Measurements from ENCODE around the gene PTGES3L.
A peak's percentile ranks its signal among the peaks of the same experiment; 100 is the strongest.
"Not testable (repeated sequence)": the region's sequence is repeated elsewhere in the genome, so short reads cannot be mapped to it uniquely, and the experiment has no call there.

Gene PTGES3L

GRCh38 chr17:42950044-42950783 is 29.7 kb downstream of the PTGES3L start:
- Histone ChIP-seq H3K27me3 (ENCODE audit: control insufficient read depth, insufficient read depth, low read length) (no peaks in the 10 kb centered on the region), H3K9ac (ENCODE audit: low read length) (no peak overlapping the region), H3K36me3 (ENCODE audit: control insufficient read depth, insufficient read depth, low read length) (peaks cover 11% of the 10 kb centered on the region), H3K4me1 (ENCODE audit: control insufficient read depth, insufficient read depth, low read length) (no peaks in the 10 kb centered on the region), H3K27ac (ENCODE audit: low read depth, low read length) (no peak overlapping the region), H3K4me3 (ENCODE audit: low read length) (no peak overlapping the region)

DNA sequence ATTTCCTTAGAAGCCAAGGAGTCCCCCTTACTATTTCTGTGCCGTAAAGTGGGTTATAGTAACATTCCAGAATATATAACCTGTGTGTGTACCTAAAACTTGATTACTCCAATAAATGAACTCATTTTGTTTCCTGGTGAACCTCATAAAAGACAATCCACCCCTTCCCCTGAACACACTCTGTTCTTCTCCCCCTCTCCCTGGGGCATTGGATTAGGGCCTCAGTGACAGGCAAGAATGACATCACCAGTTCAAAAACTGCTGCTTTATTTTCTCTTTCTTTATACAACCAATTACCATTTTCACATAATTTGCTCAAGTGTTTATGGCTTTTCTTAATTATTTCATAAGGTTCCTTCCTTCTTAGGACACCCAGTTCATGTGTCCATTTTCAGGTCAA is 33.1 kb downstream of the PTGES3L start:
- H3K36me3 ChIP-seq (ENCODE audit: control insufficient read depth, insufficient read depth, low read length) = peaks cover under 1% of the 10 kb centered on the region
- no peak overlapping the region for H3K4me3 ChIP-seq (ENCODE audit: low read length)
- H3K27ac ChIP-seq (ENCODE audit: low read depth, low read length) = no peak overlapping the region
- no peak overlapping the region for H3K9ac ChIP-seq (ENCODE audit: low read length)
- H3K27me3 ChIP-seq (ENCODE audit: control insufficient read depth, insufficient read depth, low read length) = no peaks in the 10 kb centered on the region
- H3K4me1 ChIP-seq (ENCODE audit: control insufficient read depth, insufficient read depth, low read length) = no peaks in the 10 kb centered on the region

DNA sequence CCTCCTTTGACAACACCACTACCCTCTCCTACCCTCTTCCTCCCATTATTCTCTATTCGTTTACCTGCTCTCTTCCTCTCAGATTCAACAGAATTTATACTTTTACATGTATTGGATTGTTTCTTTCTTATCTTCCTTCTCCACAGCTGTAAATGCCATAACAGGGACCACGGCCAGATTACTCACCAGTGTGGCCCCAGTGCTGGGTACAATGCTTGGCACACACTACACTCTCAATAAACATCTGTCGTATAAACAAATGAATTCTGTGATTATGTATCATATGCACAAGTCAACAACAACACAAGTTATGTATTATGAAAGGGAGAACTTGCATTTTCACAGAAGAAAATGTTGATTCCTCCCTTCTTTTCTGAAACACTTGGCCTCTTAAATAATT is 35.7 kb downstream of the PTGES3L start:
- H3K27ac ChIP-seq (ENCODE audit: low read depth, low read length) = no peak overlapping the region
- H3K4me1 ChIP-seq (ENCODE audit: control insufficient read depth, insufficient read depth, low read length) = no peaks in the 10 kb centered on the region
- no peaks in the 10 kb centered on the region for H3K36me3 ChIP-seq (ENCODE audit: control insufficient read depth, insufficient read depth, low read length)
- no peaks in the 10 kb centered on the region for H3K27me3 ChIP-seq (ENCODE audit: control insufficient read depth, insufficient read depth, low read length)
- H3K9ac ChIP-seq (ENCODE audit: low read length) = no peak overlapping the region
- H3K4me3 ChIP-seq (ENCODE audit: low read length) = no peak overlapping the region

GRCh38 chr17:42937712-42938596 is 41.9 kb downstream of the PTGES3L start:
- H3K27me3 ChIP-seq (ENCODE audit: control insufficient read depth, insufficient read depth, low read length) = no peaks in the 10 kb centered on the region
- no peaks in the 10 kb centered on the region for H3K4me1 ChIP-seq (ENCODE audit: control insufficient read depth, insufficient read depth, low read length)
- no peaks in the 10 kb centered on the region for H3K36me3 ChIP-seq (ENCODE audit: control insufficient read depth, insufficient read depth, low read length)
- no peak overlapping the region for H3K4me3 ChIP-seq (ENCODE audit: low read length)
- H3K9ac ChIP-seq (ENCODE audit: low read length) = no peak overlapping the region
- no peak overlapping the region for H3K27ac ChIP-seq (ENCODE audit: low read depth, low read length)

- peak overlapping the region; percentile 73 for H3K27ac ChIP-seq (ENCODE audit: low read depth, low read length)
- no peak overlapping the region for H3K4me3 ChIP-seq (ENCODE audit: low read length)
- no peak overlapping the region for H3K9ac ChIP-seq (ENCODE audit: low read length)
- no peaks in the 10 kb centered on the region for H3K27me3 ChIP-seq (ENCODE audit: control insufficient read depth, insufficient read depth, low read length)
- no peaks in the 10 kb centered on the region for H3K4me1 ChIP-seq (ENCODE audit: control insufficient read depth, insufficient read depth, low read length)
- no peaks in the 10 kb centered on the region for H3K36me3 ChIP-seq (ENCODE audit: control insufficient read depth, insufficient read depth, low read length)
These were observed 50.4 kb downstream of the PTGES3L start for GRCh38 chr17:42929497-42929844.

DNA sequence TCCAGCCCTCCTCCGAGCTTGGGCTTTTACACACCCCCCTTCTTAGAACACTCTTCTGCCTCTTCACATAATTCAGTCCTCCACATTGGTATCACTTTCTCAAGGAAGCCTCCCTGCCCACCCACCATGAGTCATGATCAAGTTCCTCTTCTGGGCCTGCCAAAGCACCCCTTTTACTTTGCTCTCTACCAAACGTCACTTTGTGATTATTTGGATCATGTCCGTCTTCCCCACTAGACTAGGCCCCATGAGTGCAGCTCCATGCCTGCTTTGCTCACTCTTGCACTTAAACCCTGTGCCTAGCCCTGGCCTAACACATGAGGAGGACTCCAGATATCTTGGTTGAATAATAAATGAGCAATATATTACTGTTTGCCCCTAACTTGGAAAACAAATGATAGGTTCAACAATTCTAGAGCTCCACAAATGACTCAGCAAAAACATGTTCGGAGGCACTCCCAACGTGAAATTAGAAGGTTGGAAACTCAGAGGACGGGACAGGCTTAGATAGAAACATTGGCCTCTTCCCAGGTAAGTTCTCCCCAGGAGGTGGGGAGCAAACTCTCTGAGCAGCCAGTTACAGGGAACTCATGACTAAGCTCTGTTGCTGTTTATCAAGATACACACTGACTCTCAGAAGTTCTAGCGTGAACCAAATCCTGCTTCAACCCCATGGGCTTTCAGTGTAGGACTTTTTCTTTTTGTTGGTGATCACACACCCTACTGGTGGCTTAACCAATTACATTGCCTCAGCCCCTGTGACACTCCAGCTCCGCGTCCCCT is 51.0 kb downstream of the PTGES3L start:
- peak overlapping the region; percentile 16 for H3K9ac ChIP-seq (ENCODE audit: low read length)
- H3K27ac ChIP-seq (ENCODE audit: low read depth, low read length) = peak overlapping the region; percentile 73
- no peaks in the 10 kb centered on the region for H3K4me1 ChIP-seq (ENCODE audit: control insufficient read depth, insufficient read depth, low read length)
- H3K36me3 ChIP-seq (ENCODE audit: control insufficient read depth, insufficient read depth, low read length) = no peaks in the 10 kb centered on the region
- no peak overlapping the region for H3K4me3 ChIP-seq (ENCODE audit: low read length)
- H3K27me3 ChIP-seq (ENCODE audit: control insufficient read depth, insufficient read depth, low read length) = no peaks in the 10 kb centered on the region

- Histone ChIP-seq H3K36me3 (ENCODE audit: control insufficient read depth, insufficient read depth, low read length) (no peaks in the 10 kb centered on the region), H3K27ac (ENCODE audit: low read depth, low read length) (no peak overlapping the region), H3K4me1 (ENCODE audit: control insufficient read depth, insufficient read depth, low read length) (peaks cover 5% of the 10 kb centered on the region), H3K27me3 (ENCODE audit: control insufficient read depth, insufficient read depth, low read length) (no peaks in the 10 kb centered on the region), H3K4me3 (ENCODE audit: low read length) (no peak overlapping the region), H3K9ac (ENCODE audit: low read length) (no peak overlapping the region)
These were observed 55.0 kb downstream of the PTGES3L start for GRCh38 chr17:42924891-42925290.

- H3K9ac ChIP-seq (ENCODE audit: low read length); H3K4me1 ChIP-seq (ENCODE audit: control insufficient read depth, insufficient read depth, low read length); H3K27me3 ChIP-seq (ENCODE audit: control insufficient read depth, insufficient read depth, low read length); H3K36me3 ChIP-seq (ENCODE audit: control insufficient read depth, insufficient read depth, low read length); H3K27ac ChIP-seq (ENCODE audit: low read depth, low read length); H3K4me3 ChIP-seq (ENCODE audit: low read length): not testable (repeated sequence)
These were observed 56.4 kb downstream of the PTGES3L start for GRCh38 chr17:42923472-42923871.

- Histone ChIP-seq H3K36me3 (ENCODE audit: control insufficient read depth, insufficient read depth, low read length) (no peaks in the 10 kb centered on the region), H3K4me3 (ENCODE audit: low read length) (no peak overlapping the region), H3K9ac (ENCODE audit: low read length) (no peak overlapping the region), H3K27ac (ENCODE audit: low read depth, low read length) (peak overlapping the region; percentile 43), H3K4me1 (ENCODE audit: control insufficient read depth, insufficient read depth, low read length) (peaks cover 5% of the 10 kb centered on the region), H3K27me3 (ENCODE audit: control insufficient read depth, insufficient read depth, low read length) (no peaks in the 10 kb centered on the region)
These were observed 57.6 kb downstream of the PTGES3L start for GRCh38 chr17:42922294-42922693.

DNA sequence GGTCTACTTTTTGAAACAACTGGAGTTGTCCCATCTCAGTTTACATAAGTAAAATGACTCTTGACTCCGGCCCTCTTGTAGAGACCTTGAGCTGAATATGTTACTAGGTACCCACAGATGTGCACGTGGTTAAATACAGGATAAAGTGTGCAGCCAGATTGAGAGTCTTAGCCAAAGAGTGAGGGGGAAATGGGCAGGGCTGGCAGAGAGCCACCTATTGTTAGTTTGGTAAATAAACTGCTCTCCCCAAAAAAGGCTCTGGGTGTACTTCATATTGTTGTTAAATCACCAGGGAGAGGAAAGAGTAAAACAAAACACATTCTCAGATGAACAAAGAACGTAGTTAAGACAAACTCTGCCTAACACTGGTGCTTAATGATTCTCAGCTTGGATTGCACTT is 59.0 kb downstream of the PTGES3L start:
- Histone ChIP-seq H3K4me3 (ENCODE audit: low read length) (no peak overlapping the region), H3K27ac (ENCODE audit: low read depth, low read length) (no peak overlapping the region), H3K27me3 (ENCODE audit: control insufficient read depth, insufficient read depth, low read length) (no peaks in the 10 kb centered on the region), H3K9ac (ENCODE audit: low read length) (no peak overlapping the region), H3K36me3 (ENCODE audit: control insufficient read depth, insufficient read depth, low read length) (no peaks in the 10 kb centered on the region), H3K4me1 (ENCODE audit: control insufficient read depth, insufficient read depth, low read length) (peaks cover 5% of the 10 kb centered on the region)

DNA sequence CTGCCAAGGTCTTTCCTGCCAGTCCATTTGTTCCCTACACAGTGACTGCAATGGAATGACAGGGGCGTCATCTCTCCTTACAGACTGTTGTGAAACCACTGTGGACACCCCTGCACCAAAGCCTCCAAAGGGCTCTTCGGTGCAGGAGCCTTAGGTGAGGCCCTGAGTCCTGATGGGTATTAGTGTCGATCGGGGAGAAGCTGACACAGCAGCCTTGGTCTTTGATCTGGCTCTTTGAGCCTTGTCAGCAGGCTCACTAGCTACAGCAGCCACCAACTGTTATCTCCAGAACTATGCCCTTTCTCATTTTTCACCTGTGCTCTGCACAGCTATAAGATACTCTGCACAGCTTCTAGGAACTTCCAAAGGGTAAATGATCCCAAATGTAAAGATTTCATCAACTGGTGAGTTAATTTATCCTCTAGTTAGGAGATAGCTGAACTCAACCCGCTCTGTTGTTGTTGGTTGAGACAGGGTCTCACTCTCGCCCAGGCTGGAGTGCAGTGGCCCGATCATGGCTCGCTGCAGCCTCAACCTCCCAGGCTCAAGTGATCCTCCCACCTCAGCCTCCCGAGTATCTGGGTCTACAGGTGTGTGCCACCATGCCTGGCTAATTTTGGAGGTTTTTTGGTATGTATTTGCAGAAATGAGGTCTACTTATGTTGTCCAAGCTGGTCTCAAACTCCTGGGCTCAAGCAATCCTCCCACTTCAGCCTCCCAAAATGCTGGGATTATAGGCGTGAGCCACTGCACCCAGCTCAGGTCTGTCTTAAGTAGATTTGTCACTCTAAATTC is 59.6 kb downstream of the PTGES3L start:
- H3K36me3 ChIP-seq (ENCODE audit: control insufficient read depth, insufficient read depth, low read length) = no peaks in the 10 kb centered on the region
- H3K4me1 ChIP-seq (ENCODE audit: control insufficient read depth, insufficient read depth, low read length) = peaks cover 5% of the 10 kb centered on the region
- H3K27me3 ChIP-seq (ENCODE audit: control insufficient read depth, insufficient read depth, low read length) = no peaks in the 10 kb centered on the region
- no peak overlapping the region for H3K9ac ChIP-seq (ENCODE audit: low read length)
- no peak overlapping the region for H3K27ac ChIP-seq (ENCODE audit: low read depth, low read length)
- no peak overlapping the region for H3K4me3 ChIP-seq (ENCODE audit: low read length)

Measured in rectal smooth muscle tissue (tissue), 1 donor.